ENCODE data around the gene NRXN3. TPM values are rescaled to one million over a fixed set of nuclear protein-coding genes. Genes with fewer than 3 reads are reported as not detected.
"Not testable (repeated sequence)": the region's sequence is repeated elsewhere in the genome, so short reads cannot be mapped to it uniquely, and the experiment has no call there.

NRXN3 gene
- total RNA-seq, 1 experiment from 2014 or later = 1.1 TPM

DNA sequence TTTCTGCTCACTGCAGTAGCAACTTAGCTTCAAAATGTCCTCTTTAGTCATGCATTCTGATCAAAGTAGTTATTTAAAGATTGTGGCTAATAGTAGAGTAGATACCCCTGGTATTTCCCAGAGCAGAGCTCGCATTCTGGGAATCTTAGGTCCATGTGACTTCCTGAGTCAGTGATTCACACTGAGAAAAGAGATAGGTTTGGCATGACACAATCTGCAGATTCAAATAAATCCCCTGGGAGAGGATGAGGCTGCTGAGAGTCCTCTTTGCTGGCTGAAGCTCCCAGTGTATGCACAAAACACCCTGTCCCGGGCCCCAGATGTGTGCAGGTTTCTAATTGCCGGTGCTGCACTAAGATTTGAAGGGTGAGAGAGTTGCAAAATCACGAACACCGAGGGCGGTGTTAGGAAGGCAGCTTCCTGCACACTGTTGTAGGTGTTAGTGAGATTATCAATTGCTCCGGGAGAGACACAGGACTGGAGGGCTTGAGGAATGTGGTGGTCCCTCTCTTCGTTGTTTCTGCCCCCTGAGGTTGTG lies 233.2 kb downstream of the NRXN3 start:
- peak; percentile 2 for DNase-seq (ENCODE audit: low read depth)

DNA sequence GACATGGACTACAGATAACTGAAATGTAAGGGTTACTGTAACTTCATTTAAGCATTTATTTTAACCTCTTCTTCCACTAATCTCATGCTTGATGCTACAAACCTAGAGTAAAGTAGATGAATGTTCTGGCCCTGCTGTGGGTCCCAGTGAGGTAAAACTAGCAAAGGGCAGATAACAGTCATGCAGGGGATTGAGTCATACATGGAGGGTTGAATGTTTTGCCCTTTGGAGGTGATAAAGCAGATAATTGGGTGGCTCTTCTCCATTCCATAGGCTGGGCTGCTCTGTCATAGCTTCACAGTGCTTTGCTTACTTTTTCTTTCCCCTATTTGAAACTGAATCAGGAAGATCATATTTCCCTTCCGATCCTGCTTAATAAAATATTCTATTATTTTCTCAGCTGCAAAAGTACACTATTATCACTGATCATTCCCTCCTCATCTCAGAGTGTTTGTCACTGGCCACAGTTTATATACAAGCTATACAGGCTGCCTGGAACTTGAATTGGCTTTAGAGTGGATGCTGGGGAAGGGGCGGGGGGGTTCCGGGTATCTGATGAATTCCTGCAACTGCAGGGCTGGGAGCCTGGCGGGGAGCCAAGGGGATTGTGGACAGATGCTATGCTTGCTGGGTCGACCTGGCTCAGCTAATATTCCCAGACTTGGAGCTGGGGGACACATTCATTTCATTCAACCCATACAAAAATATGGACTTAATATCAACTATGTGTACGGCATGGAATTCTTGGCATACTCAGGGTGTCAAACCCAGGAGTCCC lies 235.1 kb downstream of the NRXN3 start:
- no peak for DNase-seq (ENCODE audit: low read depth)

DNA sequence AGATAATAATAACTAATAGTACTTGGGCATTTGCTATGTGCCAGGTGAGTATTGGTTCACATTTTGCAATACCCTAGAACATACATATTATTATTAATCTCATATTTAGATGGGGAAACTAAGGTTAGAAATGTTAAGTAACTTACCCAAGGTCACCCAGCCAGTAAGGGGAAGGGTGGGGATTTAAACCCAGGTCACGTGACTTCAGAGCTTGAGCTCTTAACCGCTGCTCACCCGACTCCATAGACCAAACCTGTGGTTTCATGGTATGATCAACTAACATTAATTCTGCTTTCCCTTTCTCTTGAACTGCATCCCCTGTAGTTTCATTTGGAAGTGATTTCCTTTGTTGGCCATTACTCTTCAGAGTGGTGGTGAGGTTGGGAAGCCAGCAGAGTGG lies 242.3 kb downstream of the NRXN3 start:
- no peak for DNase-seq (ENCODE audit: low read depth)

DNA sequence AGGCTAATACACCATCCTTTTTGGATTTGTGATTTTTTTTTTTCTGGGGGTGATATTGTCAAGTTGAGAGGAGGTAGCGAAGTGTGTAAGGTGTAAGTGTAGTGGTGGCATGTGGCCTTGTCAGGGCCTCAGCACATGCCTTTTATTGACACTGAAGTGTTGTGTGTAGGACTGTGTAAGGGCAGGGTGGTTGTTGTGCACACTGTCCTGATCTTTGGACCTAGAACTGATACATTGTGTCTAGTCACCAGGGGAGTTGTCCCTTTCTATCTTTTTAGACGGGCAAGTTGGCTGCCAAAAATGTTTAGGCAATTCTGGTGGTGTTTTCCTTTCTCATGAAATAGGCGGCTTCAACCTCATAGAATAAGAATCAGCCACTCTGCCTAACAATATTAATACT lies 244.0 kb downstream of the NRXN3 start:
- DNase-seq (ENCODE audit: low read depth) = no peak

DNA sequence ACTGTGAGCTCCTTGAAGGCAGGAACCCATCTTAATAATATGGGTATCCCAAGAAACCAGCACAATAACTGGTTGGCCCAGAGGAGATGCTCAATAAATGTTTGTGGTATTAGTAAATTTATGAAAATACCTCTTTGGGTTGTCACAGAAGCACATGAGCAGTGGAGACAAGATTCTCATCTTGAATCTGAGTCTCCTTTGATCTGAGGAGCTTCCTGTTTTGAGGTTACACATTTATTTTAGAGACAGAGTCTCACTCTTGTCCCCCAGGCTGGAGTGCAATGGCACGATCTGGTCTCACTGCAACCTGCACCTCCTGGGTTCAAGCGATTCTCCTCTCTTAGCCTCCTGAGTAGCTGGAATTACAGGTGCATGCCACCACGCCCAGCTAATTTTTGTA lies 247.4 kb downstream of the NRXN3 start:
- no peak for DNase-seq (ENCODE audit: low read depth)

DNA sequence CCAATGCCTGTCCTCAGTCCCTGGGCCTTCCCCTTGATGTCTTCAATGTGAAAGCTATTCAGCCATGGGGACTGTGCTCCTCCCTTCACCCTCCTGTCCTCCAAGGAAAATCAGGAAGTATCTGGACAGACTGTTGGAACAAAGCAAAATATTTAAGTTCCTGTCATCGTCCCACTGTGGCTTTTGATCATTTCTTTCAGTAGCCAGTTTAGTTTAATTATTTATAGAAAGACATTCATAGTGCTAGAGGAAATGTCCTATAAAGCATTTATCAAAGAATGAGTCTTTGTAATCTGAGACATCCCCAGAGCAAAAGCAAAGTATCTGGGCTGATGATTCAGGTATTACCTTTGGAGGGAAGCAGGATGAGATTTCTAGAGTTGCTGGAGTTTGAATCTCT lies 254.1 kb downstream of the NRXN3 start:
- no peak for DNase-seq (ENCODE audit: low read depth)

DNA sequence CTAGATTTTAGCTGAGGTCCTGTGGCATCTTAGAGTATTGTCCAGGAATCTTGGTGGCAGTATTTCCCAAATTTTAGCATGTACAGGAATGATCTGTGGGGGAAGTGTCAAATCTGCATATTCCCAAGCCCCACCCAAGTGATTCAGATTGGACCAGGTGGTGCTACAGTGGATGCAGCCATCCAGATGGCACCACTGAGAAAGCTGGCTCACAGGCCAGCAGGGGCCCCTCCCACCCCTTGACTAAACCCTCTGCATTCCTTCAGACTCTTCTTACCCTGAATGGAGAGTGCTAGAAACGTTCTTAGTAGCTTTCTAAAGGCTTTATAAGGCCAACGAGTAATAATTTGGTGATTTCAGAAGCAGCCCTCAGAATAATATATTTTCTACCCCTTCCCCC lies 255.2 kb downstream of the NRXN3 start:
- no peak for DNase-seq (ENCODE audit: low read depth)

DNA sequence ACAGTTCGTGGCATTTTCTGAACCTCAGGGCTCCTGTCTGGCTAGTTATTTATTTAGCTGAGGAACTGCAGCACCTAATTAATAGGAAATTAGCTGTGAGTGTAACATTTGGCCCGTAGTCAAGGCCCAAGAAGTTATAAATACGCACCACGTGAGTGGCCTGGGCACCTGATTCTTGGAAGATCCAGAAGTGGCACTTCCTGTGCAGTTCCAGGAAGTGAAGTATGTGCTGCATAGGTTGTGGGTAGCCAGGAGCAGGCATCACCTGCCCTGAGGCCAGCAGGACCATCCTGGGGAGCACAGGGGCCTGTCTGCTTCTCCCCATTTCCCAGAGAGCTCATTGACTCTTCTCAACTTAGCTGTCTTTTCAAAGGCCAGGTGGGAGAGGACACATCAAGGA lies 255.6 kb downstream of the NRXN3 start:
- DNase-seq (ENCODE audit: low read depth) = no peak

DNA sequence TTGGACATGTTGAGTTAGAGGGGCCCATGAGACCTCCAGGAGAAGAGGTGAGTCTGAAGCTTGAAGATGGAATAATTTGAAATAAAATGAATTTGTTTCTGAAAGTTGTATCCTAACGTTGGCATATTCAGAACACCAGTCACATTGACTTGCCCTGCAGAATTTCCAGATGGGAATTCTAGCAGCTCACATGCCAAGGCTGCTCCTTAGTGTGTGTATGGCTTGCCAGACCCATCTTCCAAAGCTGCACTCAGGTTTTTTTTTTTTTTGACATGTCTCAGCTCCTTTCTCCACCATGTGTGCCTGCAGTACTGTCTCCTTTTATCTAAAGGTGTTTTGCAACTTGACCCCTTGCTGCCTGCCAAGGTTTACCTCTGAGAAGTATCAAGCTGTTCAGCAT lies 261.9 kb downstream of the NRXN3 start:
- no peak for DNase-seq (ENCODE audit: low read depth)

DNA sequence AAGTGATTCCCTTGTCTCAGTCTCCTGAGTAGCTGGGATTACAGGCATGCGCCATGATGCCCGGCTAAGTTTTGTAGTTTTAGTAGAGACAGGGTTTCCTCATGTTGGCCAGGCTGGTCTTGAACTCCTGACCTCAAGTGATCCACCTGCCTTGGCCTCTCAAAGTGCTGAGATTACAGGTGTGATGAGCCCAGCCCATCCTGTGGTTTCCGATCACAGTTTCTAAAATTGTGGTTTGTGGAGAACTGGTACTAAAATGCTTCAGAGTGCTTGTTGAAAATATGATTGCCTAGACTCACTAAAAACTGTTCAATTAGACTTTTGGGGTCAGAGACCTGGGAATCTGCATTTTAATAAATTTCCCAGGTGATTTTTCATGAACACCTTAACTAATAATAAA lies 267.3 kb downstream of the NRXN3 start:
- not testable (repeated sequence) for DNase-seq (ENCODE audit: low read depth)

DNA sequence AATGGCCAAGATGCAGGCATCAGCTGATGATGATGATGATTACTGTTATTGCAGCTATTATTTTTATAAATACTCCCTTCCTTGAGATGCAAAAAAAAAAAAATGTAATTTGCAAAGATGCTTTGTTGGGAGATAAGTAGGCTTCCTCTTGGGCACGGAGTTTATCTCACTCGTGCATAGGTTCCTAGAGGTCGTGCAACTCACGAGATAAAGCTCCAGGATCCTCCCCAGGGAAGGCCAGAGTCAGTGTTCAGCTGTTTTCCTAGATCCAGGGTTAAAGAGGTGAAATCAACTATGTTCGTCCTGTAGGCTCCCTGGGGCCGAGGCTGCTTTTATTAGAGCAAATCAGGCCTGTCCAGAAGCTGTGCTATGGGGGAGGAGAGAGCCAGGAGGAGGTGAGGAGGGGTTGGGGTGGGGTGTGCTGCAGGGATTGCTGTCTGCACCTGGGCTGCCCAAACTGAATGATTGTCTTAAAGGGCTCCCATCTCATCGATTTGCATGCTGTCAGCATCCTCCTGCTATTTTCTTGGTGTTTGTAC lies 270.3 kb downstream of the NRXN3 start:
- DNase-seq (ENCODE audit: low read depth) = no peak

DNA sequence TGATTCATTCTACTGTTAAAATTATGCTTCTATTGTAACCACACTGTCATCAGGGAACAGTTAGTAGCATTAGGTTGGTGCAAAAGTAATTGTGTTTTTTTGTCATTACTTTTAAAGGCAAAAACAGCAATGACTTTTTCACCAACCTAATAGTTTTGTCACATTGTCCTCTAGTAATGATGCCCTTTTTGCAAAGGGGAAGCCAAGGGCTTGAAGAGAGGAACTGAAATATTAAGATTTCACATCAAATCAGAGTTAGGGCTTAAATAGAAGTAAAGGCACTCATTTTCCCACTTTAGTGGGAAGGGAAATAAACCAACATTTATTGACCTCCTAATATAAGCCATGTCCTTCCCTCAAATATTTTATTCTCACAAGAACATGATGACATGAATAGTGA lies 273.7 kb downstream of the NRXN3 start:
- no peak for DNase-seq (ENCODE audit: low read depth)

DNA sequence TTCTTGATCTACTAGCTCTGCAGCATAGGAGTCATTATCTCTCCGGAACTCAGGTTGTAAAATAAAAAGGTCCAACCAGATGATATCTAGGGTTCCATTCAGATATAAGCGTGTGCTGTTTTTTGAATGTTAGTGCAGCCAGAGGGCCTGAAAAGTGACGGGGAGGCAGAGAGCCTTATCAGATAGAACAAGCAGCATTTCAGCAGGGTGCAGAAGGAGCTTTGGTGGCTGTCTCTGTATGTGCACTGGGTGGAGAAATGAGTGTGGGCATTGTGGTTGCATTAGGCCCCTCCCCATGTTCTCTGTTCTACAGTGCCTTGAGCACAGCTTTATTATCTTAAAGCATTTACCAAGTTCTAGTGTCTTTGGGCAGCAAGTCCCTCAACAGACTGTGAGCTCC lies 275.1 kb downstream of the NRXN3 start:
- DNase-seq (ENCODE audit: low read depth) = no peak

DNA sequence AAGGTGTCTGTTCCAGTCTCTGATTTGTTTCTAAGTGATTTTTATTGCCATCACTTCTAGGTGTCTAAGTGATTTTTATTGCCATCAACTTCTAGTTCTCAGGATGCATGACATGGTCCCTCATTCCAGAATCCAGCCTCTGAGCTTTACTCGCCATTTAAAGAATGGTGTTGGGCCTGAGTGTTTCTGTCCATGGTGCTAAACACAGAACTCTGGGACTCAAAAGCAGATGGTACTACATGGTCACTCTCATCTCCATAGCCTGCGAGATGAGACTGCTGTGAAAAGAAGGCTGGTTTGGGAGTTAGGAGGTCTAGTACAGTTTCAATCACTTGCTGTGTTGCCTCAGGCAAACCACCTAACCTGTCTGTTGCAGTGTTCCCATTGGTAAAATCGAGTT lies 276.6 kb downstream of the NRXN3 start:
- peak; percentile 1 for DNase-seq (ENCODE audit: low read depth)

DNA sequence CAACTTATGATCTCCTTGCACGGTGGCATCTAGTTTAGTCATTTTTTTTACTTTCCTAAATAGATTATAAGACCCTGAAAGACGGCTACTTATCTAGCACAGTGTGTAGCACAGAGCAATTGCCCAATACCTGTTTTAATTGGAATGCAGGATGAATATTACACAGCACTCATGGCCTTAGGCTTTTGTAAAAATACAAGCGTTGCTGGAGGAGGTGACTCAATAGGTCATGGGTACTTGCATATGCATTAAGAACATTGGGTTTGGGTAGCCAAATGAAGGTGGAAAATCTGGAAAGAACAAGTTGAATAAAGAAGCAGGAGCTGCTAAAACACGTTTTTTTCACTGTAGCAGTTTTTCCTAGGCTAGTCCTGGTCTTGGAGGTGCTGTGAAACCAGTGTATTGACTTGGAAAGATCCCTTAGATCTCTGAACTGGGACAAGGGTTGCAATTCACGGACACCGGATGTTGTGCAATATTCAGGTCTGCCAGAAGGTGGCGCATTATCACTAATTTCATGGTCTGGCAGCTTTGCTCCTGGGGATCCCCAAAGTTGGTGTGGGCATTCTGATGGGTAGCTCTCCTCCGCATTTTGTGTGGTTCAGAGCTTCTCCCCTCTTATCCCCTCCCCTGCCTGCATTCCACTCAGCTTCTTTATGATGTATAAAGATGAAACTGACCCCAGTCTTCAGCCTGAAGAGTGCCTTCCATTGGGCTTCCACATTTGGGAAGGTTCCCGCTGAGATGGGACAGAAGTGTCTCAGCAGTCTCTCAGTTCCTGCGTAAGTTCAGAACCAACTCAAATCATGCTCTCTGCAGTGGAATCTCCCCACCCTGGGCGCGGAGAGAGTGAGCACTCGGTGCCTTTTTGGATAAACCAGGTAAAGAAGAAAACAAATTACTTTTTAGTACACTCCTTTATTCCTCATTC lies 278.3 kb downstream of the NRXN3 start:
- peak; percentile 23 for DNase-seq (ENCODE audit: low read depth)

DNA sequence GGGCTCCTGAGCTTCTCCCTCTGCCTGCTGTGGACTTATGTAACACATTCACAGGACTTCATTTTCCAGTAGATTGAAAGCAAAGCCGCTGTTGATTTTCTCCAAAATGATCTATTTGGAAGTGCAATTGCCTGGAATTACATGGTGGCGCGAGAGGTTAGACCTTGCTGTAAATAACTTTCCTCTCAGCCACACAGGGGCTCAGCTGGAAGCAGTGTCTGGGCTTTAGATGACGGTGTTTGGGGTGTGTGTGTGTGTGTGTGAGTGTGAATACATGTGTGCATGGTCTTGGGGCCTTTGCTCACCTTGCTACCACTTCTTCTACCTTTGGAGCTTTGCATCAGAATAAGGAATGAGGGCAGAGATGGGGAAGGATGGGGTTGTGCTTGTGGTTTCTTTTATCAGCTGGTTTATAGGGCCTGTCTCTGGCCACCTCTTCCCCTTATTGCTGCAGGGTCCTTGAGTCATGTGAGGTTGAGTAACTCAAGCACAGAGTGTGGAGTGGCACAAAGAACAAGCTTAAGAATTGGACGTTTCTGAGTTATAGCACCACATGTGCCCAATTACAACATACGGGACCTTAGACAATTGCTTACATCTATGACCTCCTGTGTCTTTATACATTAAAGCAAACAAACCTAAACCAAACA lies 280.6 kb downstream of the NRXN3 start:
- DNase-seq (ENCODE audit: low read depth) = no peak

DNA sequence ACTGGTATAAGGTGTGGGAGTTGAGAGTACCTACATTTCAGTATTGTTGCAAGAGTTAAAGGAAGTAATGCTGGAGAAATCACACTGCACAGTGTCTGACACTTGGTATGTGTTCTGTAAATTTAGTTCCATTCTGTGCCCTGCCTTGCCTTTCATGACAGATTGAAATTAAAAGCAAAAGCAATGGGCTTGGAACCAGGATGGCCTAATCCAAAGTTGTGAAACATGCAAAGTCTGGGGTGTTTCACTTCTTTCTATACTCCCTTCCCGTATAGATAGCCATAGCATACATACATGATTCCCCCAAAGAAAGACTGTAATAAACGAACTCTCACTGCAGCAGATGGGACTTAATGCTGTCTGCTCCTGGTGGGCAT lies 281.1 kb downstream of the NRXN3 start:
- no peak for DNase-seq (ENCODE audit: low read depth)

DNA sequence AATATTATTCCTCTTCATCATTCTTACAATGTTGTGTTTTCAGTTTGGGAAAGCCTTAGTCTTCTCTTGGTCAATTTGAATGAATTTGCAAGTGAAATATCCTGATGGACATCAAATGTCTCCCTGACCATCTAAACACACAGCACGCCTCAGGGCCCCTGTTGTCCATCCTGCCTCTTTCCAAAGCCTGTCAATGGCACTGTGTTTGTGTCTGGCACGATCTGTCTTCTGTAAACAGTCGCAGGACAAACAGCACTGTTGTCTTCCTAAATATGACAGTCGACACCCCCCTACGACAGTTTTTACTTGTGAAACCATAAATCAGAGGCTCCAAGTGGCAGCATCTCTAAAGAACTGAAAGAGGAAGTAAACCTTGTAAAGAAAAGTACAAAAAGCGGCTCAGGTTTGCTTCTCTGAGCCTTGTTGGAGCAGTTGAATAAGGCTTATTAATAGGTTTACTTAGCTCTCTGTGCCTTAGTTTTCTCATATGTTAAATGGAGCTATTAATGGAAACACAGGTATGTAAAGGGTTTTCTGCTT lies 285.8 kb downstream of the NRXN3 start:
- no peak for DNase-seq (ENCODE audit: low read depth)

DNA sequence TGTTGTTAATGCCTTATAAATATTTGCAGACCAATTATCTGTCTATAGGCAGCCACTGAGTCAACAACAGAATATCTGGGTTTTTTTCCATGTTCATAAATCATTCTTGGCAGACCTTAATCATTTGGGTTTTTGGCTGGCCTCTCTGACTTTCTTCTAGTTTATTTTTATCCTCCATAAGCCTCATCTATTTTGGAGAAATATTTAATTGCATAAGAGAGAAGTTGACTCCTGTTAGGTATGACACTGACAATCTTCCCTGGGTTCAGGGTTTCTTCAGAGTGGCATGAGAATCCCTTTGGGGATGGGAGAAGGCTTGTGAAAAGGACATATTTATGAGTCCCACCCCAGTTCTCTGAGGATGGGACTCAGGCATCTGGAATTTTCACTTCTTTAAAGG lies 299.8 kb downstream of the NRXN3 start:
- no peak for DNase-seq (ENCODE audit: low read depth)

DNA sequence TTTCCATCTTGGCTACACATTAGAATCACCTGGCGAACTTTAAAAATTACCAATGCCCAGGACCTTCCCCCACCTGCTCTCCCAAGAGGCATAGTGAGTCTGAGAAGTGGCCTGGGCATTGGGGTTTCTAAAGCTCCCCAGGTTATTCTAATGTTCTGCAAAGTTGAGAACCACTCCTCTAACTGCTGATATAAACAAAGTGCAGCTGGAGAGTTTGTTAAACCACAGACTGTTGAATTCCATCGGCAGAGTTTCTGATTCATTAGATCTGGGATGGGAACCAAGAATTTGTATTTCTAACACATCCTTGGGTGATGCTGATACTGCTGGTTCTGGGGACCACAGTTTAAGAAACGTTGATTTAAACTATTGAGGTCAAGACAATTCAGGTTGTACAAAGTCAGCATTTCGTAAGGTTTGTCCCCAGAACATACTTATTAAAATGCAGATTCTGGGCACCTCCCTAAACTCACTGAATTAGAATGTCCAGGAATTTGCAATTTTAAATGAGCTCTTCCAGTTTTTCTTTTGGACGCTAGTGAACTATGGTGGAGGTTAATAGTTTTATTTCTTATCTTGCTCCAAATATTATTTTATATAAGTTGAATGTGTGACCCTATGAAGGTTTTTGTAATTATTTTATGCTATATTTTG lies 309.1 kb downstream of the NRXN3 start:
- DNase-seq (ENCODE audit: low read depth) = no peak

DNA sequence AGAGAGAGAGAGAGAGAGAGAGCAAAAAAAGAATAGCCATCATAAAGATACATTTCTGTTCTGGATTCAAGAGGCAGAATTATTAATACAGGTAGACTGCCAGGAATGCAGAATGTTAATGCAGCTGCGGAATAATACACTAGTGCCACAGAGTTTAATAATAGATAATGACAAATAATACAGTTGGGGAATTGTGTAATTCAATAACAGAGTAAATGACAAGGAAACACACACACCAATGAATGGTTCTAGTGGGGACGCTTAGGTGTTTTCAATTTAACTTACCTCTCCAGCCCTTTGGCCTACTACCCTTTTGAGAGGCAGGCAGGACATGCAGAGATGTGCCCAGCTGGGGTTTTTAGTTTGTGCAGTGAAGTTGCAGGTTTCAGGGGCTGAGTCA lies 313.9 kb downstream of the NRXN3 start:
- no peak for DNase-seq (ENCODE audit: low read depth)

All from M059J (cell line).